ENCODE measurements around the gene UVRAG. TPM values are rescaled to one million over a fixed set of nuclear protein-coding genes. Genes with fewer than 3 reads are reported as not detected.
"Not testable (repeated sequence)": the region's sequence is repeated elsewhere in the genome, so short reads cannot be mapped to it uniquely, and the experiment has no call there.

The UVRAG gene
- total RNA-seq, 1 donor from 2014 or later, result 44.7 TPM

DNA sequence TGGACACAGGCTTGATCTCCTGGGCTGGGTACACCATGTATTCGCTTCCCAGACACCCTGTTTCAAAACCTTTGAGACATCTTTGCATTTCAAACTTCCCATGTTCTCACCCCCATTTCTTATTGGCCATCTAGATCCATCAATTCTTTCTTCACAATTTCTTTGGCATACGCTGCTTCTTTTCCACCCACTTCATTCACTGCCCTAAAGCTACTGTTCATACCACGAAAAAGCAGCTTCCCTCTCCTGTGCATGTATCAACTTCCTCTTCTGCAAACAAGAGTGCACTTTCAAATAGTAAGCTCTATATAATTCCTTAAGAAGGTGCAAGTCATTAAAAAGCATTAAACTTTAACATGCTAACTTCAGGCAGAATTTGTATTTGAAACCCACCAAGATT, 21.4 kb downstream of the UVRAG start:
- no peak for DNase-seq (ENCODE audit: extremely low read depth, low read depth, low spot score)

DNA sequence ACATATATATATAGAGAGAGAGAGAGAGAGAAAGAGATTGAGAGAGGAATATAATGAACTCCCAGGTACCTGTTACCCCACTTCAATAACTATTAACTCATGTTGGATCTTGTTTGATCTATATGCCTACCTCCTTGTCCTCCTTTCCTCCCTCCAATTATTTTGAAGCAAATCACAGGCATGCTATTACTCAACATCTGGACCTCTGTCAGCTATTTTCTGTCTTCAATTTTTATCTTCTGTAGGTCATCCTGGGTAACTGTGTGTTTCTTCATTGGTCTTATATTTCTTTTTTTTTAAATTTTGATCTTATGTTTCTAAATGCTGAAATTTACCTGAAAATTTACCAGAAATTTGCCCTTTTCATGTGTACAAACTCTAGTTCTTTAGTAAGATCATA, 24.8 kb downstream of the UVRAG start:
- DNase-seq (ENCODE audit: extremely low read depth, low read depth, low spot score), result no peak

DNA sequence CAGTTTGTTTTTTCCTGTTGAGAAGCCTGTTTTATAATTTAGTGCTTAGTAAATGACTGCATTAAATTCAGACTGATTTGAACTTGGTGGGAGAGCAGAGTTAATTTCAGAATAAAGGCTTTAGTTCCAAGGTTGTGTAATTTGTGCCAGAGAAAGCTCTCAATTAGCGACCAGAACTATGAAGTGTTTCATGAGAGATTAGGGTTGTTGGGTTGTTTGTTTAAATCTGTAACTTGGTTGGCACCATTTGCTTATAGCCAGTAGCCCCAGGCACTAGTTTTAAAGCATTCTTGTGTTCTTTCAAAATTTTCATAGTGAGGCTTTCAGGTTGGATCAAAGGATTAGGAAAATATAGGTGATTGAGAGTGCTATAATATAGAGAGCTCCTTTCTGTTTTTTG, 25.5 kb downstream of the UVRAG start:
- DNase-seq (ENCODE audit: extremely low read depth, low read depth, low spot score), result no peak

DNA sequence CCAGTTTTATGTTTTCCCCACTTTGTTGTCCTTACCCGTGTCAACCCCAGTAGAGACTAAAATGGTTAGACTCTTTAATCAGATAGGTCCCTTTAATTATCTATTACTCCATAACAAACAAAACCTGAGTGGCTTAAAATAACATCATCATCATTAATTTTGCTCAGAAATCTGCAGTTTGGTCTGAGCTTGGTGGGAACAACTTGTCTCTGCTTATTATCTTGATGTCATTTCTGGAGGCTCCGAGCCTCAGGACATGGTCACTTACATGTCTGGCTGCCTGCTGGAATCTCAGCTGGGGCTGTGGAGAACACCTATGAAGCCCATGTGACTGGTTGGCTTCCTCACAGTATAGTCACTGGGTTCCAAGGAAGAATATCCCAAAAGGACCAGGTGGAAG, 26.7 kb downstream of the UVRAG start:
- DNase-seq (ENCODE audit: extremely low read depth, low read depth, low spot score), result no peak

DNA sequence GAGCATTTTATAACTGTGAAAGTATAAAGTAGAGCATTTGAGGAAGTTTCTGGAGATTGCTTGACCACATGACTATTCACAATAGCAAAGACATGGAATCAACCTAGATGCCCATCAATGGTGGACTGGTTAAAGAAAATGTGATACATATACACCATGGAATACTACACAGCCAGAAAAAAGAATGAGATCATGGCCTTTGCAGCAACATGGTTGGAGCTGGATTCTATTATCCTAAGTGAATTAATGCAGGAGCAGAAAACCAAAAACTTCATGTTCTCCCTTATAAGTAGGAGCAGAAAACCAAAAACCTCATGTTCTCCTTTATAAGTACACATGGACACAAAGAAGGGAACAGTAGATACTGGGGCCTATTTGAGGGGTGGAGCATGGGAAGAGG, 30.3 kb downstream of the UVRAG start:
- no peak for DNase-seq (ENCODE audit: extremely low read depth, low read depth, low spot score)

DNA sequence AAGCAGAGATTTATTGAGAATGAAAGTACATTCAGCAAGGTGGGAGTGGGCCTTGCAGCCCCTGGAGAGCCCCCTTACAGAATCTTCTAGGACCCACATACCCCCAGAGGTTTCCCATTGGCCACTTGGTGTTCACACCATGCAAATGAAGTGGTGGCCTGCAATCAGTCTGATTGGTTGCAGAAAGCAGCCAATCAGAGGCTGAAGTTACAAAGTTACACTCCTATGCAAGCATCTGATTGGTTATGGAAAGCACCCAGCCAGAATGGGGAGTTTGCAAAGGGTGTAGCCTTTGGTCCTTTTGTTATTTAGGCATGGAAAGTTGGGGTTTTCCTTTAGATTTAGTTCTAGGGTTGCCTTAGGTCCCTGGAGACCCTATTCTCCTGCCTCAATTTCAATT, 34.9 kb downstream of the UVRAG start:
- no peak for DNase-seq (ENCODE audit: extremely low read depth, low read depth, low spot score)

DNA sequence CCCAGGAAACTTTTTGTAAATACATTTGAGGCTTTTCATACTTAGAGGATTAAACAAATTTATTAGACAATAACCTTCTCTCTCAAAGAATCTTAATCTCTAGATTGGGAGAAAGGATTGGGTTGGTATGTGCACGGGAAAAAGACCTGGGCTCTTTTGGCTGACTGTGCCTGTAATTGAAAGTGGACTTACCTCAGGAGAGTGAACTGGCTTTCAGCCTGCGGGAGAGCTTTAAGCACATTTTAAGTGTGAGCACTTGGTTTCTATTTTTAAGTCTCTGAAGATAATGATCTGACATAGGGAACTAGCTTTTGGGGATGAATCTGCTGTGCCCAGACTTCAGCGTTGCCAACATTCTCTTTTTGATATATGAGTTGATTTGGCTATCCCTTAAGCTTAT, 35.8 kb downstream of the UVRAG start:
- no peak for DNase-seq (ENCODE audit: extremely low read depth, low read depth, low spot score)

DNA sequence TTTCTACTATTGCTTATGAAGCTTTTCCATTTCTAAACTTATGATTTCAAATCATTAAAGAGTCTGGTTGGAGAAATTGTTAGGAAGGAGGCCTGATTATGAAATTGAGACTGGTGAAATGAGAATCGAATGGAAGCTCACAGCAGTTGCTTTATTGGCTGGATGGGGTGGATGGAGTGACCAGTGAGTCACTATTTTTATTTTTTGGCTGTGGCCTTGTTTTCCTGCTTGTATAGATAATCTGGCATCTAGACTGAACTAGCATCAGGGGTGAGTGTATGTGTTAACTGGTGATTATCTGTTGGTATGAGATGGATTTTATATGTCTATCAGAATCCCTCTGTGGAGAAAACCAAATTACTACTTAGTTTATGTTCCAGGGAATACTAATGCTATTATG, 36.2 kb downstream of the UVRAG start:
- no peak for DNase-seq (ENCODE audit: extremely low read depth, low read depth, low spot score)

DNA sequence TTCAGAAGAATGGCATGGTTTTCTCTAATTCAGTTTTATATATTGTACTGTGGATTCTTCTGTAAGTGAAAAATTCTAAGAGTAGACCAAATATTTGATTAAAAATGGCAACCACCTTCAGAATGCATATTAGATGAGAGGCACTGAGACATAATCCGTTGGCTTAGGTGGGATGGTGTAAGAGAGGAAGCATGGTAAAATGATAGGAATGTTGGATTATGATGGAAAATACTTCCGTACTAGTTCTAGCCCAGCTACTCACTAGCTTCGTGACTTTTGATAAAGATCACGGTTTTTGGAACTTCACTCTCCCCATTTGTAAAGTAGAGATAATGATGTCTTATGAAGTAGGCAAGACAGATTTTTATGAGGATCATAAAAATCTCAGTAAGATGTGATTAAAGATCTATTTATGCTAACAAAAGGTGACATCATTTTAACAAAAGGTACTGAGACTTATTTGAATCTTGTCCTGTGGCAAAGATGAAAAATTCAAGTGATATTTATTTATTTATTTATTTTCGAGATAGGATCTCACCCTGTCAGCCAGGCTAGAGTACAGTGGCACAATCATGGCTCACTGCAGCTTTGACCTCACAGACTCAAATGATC, 37.5 kb downstream of the UVRAG start:
- DNase-seq (ENCODE audit: extremely low read depth, low read depth, low spot score), result no peak

DNA sequence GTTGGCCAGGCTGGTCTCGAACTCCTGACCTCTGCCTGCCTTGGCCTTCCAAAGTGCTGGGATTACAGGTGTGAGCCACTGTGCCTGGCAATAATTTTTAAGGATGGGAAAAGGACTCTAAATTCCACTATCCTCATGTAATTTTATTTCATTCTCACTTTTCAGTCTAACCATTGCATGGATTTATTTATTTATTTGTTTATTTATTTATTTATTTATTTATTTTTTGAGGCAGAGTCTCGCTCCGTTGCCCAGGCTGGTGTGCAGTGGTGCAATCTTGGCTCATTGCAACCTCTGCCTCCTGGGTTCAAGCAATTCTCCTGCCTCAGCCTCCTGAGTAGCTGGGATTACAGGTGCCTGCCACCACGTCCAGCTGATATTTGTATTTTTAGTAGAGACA, 38.6 kb downstream of the UVRAG start:
- not testable (repeated sequence) for DNase-seq (ENCODE audit: extremely low read depth, low read depth, low spot score)

DNA sequence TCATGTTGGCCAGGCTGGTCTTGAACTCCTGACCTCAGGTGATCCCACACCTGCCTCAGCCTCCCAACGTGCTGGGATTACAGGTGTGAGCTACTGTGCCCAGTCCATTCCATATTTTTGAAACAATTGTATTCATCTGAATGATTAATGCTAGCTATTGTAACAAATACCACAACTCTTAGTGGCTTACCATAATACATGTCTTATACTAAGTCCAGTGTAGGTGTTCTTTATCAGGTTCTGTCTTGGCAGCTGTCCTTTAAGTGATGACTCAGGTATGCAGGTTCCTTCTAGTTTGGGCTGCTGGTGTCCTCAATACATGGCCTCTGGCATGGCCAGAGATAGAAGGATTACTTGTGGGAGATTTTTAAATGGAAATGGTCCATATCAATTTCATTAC, 39.0 kb downstream of the UVRAG start:
- DNase-seq (ENCODE audit: extremely low read depth, low read depth, low spot score), result no peak

DNA sequence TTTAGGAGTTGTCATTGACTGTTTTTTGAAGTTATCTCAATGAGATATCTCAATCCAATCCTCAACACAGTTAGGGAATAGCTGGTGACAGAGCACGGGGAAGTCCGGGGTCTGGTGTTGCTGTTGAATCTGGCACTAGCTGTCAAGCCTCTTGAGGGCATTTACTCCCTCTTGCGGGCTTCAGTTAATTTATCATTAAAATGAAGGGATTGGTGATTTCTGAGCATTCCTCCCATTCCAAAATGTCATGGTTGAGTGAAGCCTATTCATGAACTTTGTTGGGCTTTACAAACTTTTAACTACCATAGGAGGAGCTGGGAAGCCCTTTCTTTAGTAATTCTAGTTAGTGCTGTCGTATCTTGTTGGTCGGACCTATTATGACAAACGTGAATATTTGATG, 40.2 kb downstream of the UVRAG start:
- no peak for DNase-seq (ENCODE audit: extremely low read depth, low read depth, low spot score)

DNA sequence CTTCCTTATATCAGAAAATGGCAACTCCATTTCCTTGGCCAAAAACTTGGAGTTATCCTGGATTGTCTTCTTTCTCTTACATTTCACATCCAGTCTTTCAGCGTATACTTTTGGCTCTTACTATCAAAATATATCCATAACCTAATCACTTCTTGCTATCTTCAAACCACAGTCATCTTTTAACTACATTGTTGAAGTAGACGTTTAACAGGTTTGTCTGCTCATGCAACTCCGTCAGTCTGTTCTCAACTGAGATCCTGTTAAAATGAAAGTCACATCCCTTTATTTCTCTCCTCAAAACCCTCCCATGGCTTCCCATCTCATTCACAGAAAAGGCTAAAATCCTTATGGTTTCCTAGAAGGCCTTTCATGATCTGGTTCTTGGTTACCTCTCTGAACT, 41.9 kb downstream of the UVRAG start:
- no peak for DNase-seq (ENCODE audit: extremely low read depth, low read depth, low spot score)

DNA sequence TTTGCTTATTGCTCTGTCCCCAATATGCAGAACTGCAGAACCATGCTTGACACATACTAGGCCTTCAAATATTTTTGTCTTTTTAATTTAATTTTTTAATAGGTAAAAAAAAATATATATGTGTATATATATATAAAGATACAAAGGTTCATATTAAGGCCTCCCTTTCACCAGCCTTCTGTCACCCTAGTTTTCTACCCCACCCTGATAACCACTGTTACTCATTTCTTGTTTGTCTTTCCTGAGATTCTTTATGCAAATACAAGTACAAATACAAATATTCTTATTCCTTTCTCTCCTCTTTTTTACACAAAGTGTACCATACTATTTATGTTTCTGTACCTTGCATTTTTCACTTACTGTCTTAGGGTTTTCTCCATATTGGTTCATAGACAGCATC, 43.0 kb downstream of the UVRAG start:
- DNase-seq (ENCODE audit: extremely low read depth, low read depth, low spot score), result no peak

DNA sequence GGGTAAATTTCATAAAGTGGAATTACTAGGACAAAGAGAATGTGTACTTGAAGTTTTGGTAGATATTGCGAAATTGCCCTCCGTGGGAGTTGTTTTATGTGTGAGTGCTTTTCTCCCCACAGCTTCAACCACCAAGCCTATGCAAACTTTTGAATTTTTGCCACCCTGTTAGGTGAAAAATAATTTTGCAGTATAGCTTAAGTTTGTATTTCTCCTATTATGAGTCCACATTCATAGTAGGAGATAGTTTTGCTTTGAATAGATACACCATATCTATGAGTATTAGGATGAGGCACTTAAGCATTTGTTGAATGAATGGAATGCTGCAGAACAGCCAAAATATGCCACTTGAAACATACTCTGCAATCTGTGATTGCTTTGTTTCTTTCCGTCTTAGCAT, 43.6 kb downstream of the UVRAG start:
- DNase-seq (ENCODE audit: extremely low read depth, low read depth, low spot score), result no peak

DNA sequence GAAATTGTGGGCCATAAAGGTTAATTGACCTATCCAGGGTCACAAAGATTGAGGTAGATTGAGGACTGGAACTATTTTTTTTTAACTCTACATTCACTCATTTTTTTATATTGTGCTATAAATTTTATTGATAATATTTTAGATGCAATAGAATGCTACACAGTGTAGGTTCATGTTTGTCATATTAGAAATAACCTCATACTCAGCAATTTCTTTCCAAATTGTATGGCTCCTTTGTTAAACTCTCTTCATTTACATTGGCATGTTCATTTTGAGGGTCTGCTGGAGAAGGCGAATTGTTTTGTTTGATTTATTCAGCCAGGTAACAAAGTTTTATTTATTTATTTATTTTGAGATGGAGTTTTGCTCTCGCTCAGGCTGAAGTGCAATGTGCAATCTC, 44.6 kb downstream of the UVRAG start:
- DNase-seq (ENCODE audit: extremely low read depth, low read depth, low spot score), result no peak

DNA sequence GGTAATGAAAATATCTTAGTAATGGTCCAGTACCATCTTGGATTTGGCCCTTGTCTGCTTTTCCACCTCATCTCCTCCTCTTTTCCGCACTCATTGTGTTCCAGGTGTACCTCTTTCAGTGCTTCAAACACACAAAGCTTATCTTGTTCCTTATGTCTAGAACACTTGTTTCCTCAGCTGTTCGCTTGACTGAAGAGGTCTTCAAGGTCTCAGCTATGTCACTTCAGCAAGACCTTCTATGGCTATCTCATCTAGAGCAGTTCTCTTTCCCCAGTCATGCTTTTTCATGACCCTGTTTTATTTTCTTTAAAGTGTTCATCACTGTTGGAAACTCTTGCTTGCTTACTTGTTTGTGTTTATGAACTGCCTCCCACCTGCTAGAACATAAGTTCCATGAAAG, 47.4 kb downstream of the UVRAG start:
- DNase-seq (ENCODE audit: extremely low read depth, low read depth, low spot score), result no peak

DNA sequence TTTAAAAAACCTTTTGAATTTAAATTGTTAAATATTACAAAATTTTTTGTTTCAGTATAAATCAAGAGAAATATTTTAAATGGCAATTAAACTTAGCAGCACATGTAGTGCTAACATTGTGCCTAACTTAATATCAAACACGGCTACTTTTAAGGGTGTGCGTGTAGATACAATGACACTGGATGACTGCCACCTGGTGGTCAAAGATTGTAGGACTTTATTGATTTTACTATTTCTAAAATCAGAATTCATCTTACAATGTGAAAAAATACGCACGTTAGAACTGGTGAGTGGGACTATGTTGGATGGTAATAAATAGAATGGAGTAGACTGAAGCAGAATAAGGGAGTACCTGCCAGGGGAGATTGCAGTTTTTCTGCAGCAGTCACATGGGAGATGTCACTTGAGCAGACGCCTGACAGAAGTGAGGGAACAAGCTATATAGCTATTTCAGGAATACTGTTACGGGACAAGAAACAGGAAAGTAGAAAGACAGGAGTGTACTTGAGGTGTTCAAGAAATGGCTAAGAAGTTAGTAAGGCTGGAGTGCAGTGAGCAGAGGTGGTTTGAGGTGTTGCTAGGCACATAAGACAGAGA, 52.9 kb downstream of the UVRAG start:
- DNase-seq (ENCODE audit: extremely low read depth, low read depth, low spot score), result peak; percentile 52

DNA sequence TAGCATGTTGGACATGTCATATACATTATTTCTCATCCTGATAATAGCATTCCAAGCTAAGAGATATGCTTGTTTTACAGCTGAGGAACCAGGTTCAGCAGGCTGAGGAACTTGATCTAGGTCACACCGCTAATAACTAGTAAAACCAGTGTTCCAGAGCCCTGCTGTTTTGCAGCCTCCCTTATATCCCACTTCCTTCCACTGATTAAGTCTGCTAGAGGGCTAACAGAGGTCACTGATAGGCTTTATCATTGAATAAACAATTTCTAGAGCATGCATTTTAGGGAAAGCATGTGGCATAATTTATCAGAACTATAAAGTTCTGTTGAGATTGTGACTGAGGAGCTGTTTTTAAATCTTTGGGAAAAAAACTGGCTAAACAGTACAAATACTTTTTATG, 54.0 kb downstream of the UVRAG start:
- no peak for DNase-seq (ENCODE audit: extremely low read depth, low read depth, low spot score)

DNA sequence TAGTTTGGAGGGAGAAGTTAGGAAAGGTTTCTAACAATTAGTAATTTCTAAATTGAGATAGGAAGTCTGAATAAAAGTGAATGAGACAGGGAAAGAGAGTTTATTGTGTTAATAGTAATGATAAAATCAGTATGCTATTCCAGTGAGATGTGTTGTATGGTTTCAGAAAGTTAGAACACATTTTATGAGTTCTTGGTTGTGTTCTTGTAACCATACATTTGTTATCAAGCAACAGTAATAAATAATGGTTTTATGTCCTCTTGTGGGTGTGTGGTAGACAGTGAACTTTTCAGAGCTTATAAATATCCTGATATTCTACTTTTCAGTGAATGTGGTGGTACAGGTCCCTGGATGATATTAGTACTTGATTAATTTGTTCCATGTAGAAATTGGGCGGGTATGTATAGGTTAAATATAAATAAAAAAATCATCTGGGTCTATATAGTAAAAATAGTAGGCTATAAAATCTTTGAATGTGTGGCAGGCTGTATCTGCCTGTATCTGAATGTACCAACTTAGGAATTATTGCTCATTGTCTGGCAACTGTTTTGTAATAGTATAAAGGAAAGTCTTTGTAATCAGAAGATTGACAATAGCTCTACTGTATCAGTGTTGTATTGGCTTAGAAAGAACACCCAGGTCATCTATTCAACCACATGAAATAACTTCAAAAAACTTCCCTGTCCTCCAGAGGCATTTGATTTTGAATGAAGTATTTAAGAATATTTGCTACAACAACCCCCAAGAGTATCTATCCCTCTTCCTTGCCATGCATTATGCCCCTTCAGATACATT, 54.8 kb downstream of the UVRAG start:
- no peak for DNase-seq (ENCODE audit: extremely low read depth, low read depth, low spot score)

DNA sequence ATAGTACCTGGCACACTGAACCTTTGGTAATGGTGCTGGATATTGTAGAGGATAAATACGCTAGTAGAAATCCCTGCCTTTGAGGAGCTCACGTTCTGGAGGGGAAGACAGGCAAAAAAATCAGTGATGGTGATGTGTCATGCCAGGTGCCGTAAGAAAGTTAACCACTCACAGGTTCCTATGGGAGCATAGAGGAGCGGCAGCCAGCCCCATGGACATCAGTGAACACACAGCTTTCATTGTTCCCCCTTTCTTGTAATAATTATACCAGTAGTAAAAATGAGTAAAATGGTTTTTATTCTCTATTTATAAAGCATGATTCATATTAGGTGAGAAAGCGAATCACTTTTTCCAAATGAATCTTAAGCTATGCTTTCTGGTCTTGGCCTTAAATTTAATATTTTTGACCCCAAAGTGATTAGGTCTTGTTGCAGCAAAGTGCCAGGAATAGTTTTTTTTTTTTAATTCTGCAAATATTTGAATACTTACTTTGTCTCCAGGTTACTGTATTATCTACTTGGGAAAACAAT, 57.9 kb downstream of the UVRAG start:
- no peak for DNase-seq (ENCODE audit: extremely low read depth, low read depth, low spot score)

Measured in glomerular endothelial cell (primary cell).